Gastroesophageal sphincter (tissue), 4 donors: ENCODE data around the gene COL6A1. TPM values are rescaled to one million over a fixed set of nuclear protein-coding genes. Genes with fewer than 3 reads are reported as not detected.

ENCODE experiments used
- ATAC-seq: fragments of 150-250 bp; one replicate; pipeline ENCODE4 v1.9.1; 2016; ENCODE audit warnings: mild to moderate bottlenecking, moderate library complexity
- H3K27ac ChIP-seq, 4 donors: fragments of 200-600 bp; sonication (generic) in 3 of 4; 1 replicate in 3 of 4; 2 replicates in 1 of 4; pipeline ENCODE4 v1.5.1; 2016 to 2019
- H3K27me3 ChIP-seq: fragments of 200-600 bp; sonication (generic); one replicate; pipeline ENCODE4 v1.5.1; 2019
- H3K36me3 ChIP-seq, 2 donors: fragments of 200-600 bp; sonication (generic); one replicate each; pipeline ENCODE4 v1.5.1; 2019; ENCODE audit warnings: control low read depth in 1 of 2
- H3K4me1 ChIP-seq, 3 donors: fragments of 200-600 bp; sonication (generic); 1 replicate in 2 of 3; 2 replicates in 1 of 3; pipeline ENCODE4 v1.5.1; 2016 to 2019; ENCODE audit warnings: control low read depth in 2 of 3
- H3K4me3 ChIP-seq, 2 donors: fragments of 200-600 bp; sonication (generic); one replicate each; pipeline ENCODE4 v1.5.1; 2019; ENCODE audit warnings: mild to moderate bottlenecking in 1 of 2, moderate library complexity in 1 of 2
- H3K9me3 ChIP-seq, 3 donors: fragments of 200-600 bp; sonication (generic); one replicate each; pipeline ENCODE4 v1.5.1; 2017 to 2019; ENCODE audit warnings: control low read depth in 2 of 3
- CTCF ChIP-seq, 4 experiments: fragments of 200-600 bp in 2 of 4; fragments of 450-650 bp in 2 of 4; sonication (generic) in 1 of 4; IDR thresholded peaks; one replicate each; pipeline ENCODE4 v1.5.1; 2017 to 2019; ENCODE audit warnings: antibody characterized with exemption in 4 of 4, mild to moderate bottlenecking in 2 of 4, moderate library complexity in 2 of 4
- EP300 ChIP-seq: sonication (generic); formaldehyde crosslinking; IDR thresholded peaks from one replicate; pipeline ENCODE4 v1.6.1; 2017; ENCODE audit warnings: antibody characterized with exemption, mild to moderate bottlenecking
- POLR2A ChIP-seq, 2 donors: fragments of 450-650 bp; IDR thresholded peaks; one replicate each; pipeline ENCODE4 v1.6.1; 2017; ENCODE audit warnings: antibody characterized with exemption in 2 of 2, mild to moderate bottlenecking in 2 of 2, moderate library complexity in 1 of 2
- POLR2AphosphoS5 ChIP-seq: sonication (generic); formaldehyde crosslinking; IDR thresholded peaks from one replicate; pipeline ENCODE4 v1.6.1; 2017; ENCODE audit warnings: antibody characterized with exemption
- WGBS, 2 donors: methylation state at CpG; one replicate each; pipeline ENCODE4 v1.1.5; 2018; ENCODE audit warnings: low coverage in 1 of 2; 5-methylcytosine and 5-hydroxymethylcytosine counted together
- total RNA-seq, 4 donors: library from RNA; depleted of rRNA; stranded (reverse); fragments of >200 nt; gene quantifications; one replicate each; pipeline ENCODE4 v1.1.0, GENCODE V29; 2016

COL6A1 gene
- total RNA-seq, 4 donors from 2014 or later = 477 to 1,231 (median 878) TPM

- H3K9me3 ChIP-seq = no peaks in the 10 kb centered on the region
- peak overlapping the region; percentile 41 to 84 (median 80) for H3K27ac ChIP-seq
- peak; percentile 65 for ATAC-seq
- H3K4me1 ChIP-seq = peaks cover 0 to 63% (median 6%) of the 10 kb centered on the region in 3 donors
- WGBS, 2 donors = no CpG with 5 or more reads among the region's 44 CpGs
- no peak overlapping the region for H3K4me3 ChIP-seq
- H3K36me3 ChIP-seq = peaks cover 0 to 86% of the 10 kb centered on the region in 2 donors
- TF ChIP-seq POLR2A (IDR thresholded peaks at IDR 0.05) = no peak
- peak; percentile 8 for TF ChIP-seq POLR2AphosphoS5
- H3K27me3 ChIP-seq = no peaks in the 10 kb centered on the region
Measured at GRCh38 chr21:46000731-46001641, 19.4 kb downstream of the COL6A1 start.

- no peaks in the 10 kb centered on the region for H3K27me3 ChIP-seq
- H3K9me3 ChIP-seq = no peaks in the 10 kb centered on the region
- TF ChIP-seq POLR2A (IDR thresholded peaks at IDR 0.05) (no peak), EP300 (no peak), CTCF (IDR thresholded peaks at IDR 0.05) (no peak), POLR2AphosphoS5 (no peak)
- peaks cover 0 to 76% of the 10 kb centered on the region in 2 donors for H3K36me3 ChIP-seq
- WGBS, 2 donors = no CpG with 5 or more reads among the region's 51 CpGs
- no peak overlapping the region for H3K4me3 ChIP-seq
- H3K4me1 ChIP-seq = peaks cover 0 to 53% (median 6%) of the 10 kb centered on the region in 3 donors
- ATAC-seq = no peak
- H3K27ac ChIP-seq = peak overlapping the region in 3 of 4 donors; percentile 79 to 84 (median 80)
Measured at GRCh38 chr21:46001821-46002681, 20.5 kb downstream of the COL6A1 start.

DNA sequence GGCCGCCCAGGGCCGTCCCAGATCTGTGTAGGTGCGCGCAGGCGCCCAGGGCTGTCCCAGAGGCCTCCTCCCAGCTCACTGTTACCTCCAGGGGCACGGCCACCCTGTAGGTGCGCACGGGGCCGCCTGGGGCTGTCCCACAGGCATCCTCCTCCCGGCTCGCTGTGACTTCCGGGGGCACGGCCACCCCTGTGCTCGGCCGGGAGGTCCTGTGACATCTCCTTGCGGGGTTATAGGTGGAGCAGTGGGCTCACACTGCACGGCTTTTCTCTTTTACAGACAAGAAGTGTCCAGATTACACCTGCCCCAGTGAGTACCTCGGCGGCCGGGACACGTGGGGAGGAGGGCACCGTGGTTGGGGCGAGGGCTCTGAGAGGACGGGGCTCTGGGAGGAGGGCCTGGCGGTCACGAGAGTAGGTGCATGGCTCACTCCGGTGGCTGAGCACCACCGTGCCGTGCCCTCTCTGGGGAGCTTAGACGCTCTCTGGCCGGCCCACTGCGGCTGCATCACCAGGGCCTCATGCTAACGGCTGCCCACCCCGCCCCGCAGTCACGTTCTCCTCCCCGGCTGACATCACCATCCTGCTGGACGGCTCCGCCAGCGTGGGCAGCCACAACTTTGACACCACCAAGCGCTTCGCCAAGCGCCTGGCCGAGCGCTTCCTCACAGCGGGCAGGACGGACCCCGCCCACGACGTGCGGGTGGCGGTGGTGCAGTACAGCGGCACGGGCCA lies 21.4 kb downstream of the COL6A1 start:
- Histone ChIP-seq H3K4me1 (peaks cover 0 to 46% (median 6%) of the 10 kb centered on the region in 3 donors), H3K27ac (peak overlapping the region in 3 of 4 donors; percentile 79 to 84 (median 80)), H3K4me3 (no peak overlapping the region), H3K9me3 (no peaks in the 10 kb centered on the region), H3K36me3 (peaks cover 0 to 66% of the 10 kb centered on the region in 2 donors), H3K27me3 (no peaks in the 10 kb centered on the region)
- 100% methylated on average over 1 to 6 of the region's 54 CpGs for WGBS, 2 donors
- no peak for TF ChIP-seq EP300
- TF ChIP-seq POLR2AphosphoS5 = no peak
- TF ChIP-seq POLR2A (IDR thresholded peaks at IDR 0.05) = no peak
- no peak for ATAC-seq

DNA sequence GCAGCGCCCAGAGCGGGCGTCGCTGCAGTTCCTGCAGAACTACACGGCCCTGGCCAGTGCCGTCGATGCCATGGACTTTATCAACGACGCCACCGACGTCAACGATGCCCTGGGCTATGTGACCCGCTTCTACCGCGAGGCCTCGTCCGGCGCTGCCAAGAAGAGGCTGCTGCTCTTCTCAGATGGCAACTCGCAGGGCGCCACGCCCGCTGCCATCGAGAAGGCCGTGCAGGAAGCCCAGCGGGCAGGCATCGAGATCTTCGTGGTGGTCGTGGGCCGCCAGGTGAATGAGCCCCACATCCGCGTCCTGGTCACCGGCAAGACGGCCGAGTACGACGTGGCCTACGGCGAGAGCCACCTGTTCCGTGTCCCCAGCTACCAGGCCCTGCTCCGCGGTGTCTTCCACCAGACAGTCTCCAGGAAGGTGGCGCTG lies 22.0 kb downstream of the COL6A1 start:
- peaks cover 0 to 40% (median 6%) of the 10 kb centered on the region in 3 donors for H3K4me1 ChIP-seq
- no peak overlapping the region for H3K4me3 ChIP-seq
- no CpG with 5 or more reads among the region's 42 CpGs for WGBS, 2 donors
- no peak for ATAC-seq
- no peaks in the 10 kb centered on the region for H3K9me3 ChIP-seq
- peak overlapping the region in 3 of 4 donors; percentile 13 to 79 (median 58) for H3K27ac ChIP-seq
- peak; percentile 5 for TF ChIP-seq POLR2AphosphoS5
- TF ChIP-seq CTCF (IDR thresholded peaks at IDR 0.05) = no peak
- no peaks in the 10 kb centered on the region for H3K27me3 ChIP-seq
- H3K36me3 ChIP-seq = peaks cover 0 to 60% of the 10 kb centered on the region in 2 donors

DNA sequence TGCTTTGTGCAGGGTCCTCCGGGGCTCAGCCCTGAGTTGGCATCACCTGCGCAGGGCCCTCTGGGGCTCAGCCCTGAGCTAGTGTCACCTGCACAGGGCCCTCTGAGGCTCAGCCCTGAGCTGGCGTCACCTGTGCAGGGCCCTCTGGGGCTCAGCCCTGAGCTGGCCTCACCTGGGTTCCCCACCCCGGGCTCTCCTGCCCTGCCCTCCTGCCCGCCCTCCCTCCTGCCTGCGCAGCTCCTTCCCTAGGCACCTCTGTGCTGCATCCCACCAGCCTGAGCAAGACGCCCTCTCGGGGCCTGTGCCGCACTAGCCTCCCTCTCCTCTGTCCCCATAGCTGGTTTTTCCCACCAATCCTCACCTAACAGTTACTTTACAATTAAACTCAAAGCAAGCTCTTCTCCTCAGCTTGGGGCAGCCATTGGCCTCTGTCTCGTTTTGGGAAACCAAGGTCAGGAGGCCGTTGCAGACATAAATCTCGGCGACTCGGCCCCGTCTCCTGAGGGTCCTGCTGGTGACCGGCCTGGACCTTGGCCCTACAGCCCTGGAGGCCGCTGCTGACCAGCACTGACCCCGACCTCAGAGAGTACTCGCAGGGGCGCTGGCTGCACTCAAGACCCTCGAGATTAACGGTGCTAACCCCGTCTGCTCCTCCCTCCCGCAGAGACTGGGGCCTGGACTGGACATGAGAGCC lies 22.7 kb downstream of the COL6A1 start:
- Histone ChIP-seq H3K9me3 (no peaks in the 10 kb centered on the region), H3K36me3 (peaks cover 0 to 53% of the 10 kb centered on the region in 2 donors), H3K4me3 (no peak overlapping the region), H3K27ac (peak overlapping the region in 3 of 4 donors; percentile 13 to 79 (median 58)), H3K27me3 (no peaks in the 10 kb centered on the region), H3K4me1 (peaks cover 0 to 32% (median 6%) of the 10 kb centered on the region in 3 donors)
- WGBS, 2 donors = 49% methylated on average over 8 of the region's 24 CpGs; no CpG with 5 or more reads in 1 of the 2 donors
- TF ChIP-seq POLR2A (IDR thresholded peaks at IDR 0.05) = no peak
- no peak for TF ChIP-seq EP300
- no peak for TF ChIP-seq POLR2AphosphoS5
- TF ChIP-seq CTCF (IDR thresholded peaks at IDR 0.05) = no peak
- no peak for ATAC-seq
